CD4-positive, alpha-beta T cell (primary cell): ENCODE data around the gene PPAT. TPM values are rescaled to one million over a fixed set of nuclear protein-coding genes. Genes with fewer than 3 reads are reported as not detected.

ENCODE experiments used
- ATAC-seq: fragments of 200-7000 bp; cut with Tn5 transposase; one replicate; pipeline ENCODE4 v1.10.0; 2022; ENCODE audit warnings: mild to moderate bottlenecking; ENCODE audit not compliant: poor library complexity
- CTCF ChIA-PET: fragments of 350-600 bp; sonication (Branson Sonifier 250); formaldehyde crosslinking; loops from one replicate; lab custom pipeline; 2021; ENCODE audit warnings: antibody characterized with exemption, inconsistent platforms; lab: Charles Lee
- POLR2A ChIA-PET: fragments of 350-600 bp; sonication (Branson Sonifier 250); formaldehyde crosslinking; loops from one replicate; lab custom pipeline; 2021; ENCODE audit warnings: antibody characterized with exemption, inconsistent platforms; lab: Charles Lee
- DNase-seq, 14 experiments: peaks; one replicate each; pipeline ENCODE4 v3.0.0-alpha.2; 2013 to 2020; ENCODE audit warnings: mixed read lengths in 2 of 14
- H3K27ac ChIP-seq, 2 donors: one replicate each; pipeline versions ENCODE4 v1.5.1 to v1.7.0; 2013; ENCODE audit warnings: low read length in 2 of 2, low read depth in 1 of 2, mild to moderate bottlenecking in 1 of 2
- H3K27me3 ChIP-seq, 2 experiments: 1 replicate in 1 of 2; 2 replicates in 1 of 2; pipeline versions ENCODE4 v1.6.1 to v1.7.0; 2013; ENCODE audit warnings: low read length in 2 of 2, control low read depth in 1 of 2, mild to moderate bottlenecking in 1 of 2, moderate library complexity in 1 of 2; ENCODE audit not compliant: insufficient read depth in 2 of 2, control insufficient read depth in 1 of 2
- H3K36me3 ChIP-seq: one replicate; pipeline ENCODE4 v1.6.1; 2013; ENCODE audit warnings: low read length, control low read depth; ENCODE audit not compliant: insufficient read depth
- H3K4me1 ChIP-seq: one replicate; pipeline ENCODE4 v1.6.1; 2013; ENCODE audit warnings: low read length, control low read depth; ENCODE audit not compliant: insufficient read depth
- H3K4me3 ChIP-seq: one replicate; pipeline ENCODE4 v1.5.1; 2013; ENCODE audit warnings: mild to moderate bottlenecking, low read length, moderate library complexity
- H3K9me3 ChIP-seq, 2 experiments: 1 replicate in 1 of 2; 2 replicates in 1 of 2; pipeline versions ENCODE4 v1.6.1 to v1.7.0; 2013; ENCODE audit warnings: low read length in 2 of 2, mild to moderate bottlenecking in 2 of 2, control low read depth in 1 of 2, moderate library complexity in 1 of 2; ENCODE audit not compliant: control insufficient read depth in 1 of 2, insufficient read depth in 1 of 2
- H3K27ac Mint-ChIP-seq: one replicate; pipeline ENCODE4 v1.8.0; 2020; ENCODE audit warnings: mixed read lengths
- H3K27me3 Mint-ChIP-seq: one replicate; pipeline ENCODE4 v1.8.0; 2021; ENCODE audit warnings: mixed read lengths
- H3K36me3 Mint-ChIP-seq: one replicate; pipeline ENCODE4 v1.8.0; 2021; ENCODE audit warnings: low read depth, mixed read lengths
- H3K4me1 Mint-ChIP-seq: one replicate; pipeline ENCODE4 v1.8.0; 2021; ENCODE audit warnings: low read depth, mixed read lengths
- H3K4me3 Mint-ChIP-seq: one replicate; pipeline ENCODE4 v1.8.0; 2020; ENCODE audit warnings: mild to moderate bottlenecking, mixed read lengths
- H3K9me3 Mint-ChIP-seq: one replicate; pipeline ENCODE4 v1.8.0; 2020; ENCODE audit warnings: mixed read lengths
- CTCF ChIP-seq: fragments of 200-600 bp; IDR thresholded peaks from one replicate; pipeline ENCODE4 v1.8.0; 2022; ENCODE audit warnings: antibody characterized with exemption, mild to moderate bottlenecking
- intact Hi-C, 2 experiments: fragments of 100-400 bp; cut with DNase I in 1 of 2; cut with micrococcal nuclease in 1 of 2; formaldehyde crosslinking; loops; one replicate each; pipeline versions ENCODE4 v1.15.1 to v1.9.0; 2023 to 2025; cut with DNase I, micrococcal nuclease
- total RNA-seq, 174 experiments: library from RNA in 2 of 174; stranded (reverse) in 2 of 174; gene quantifications; one replicate each; pipeline ENCODE4 v1.2.3 and lab custom pipeline; 2021 to 2026

The PPAT gene
- total RNA-seq, 2 experiments from 2014 or later, result 4.7 to 6.3 TPM

GRCh38 chr4:56400560-56400959 lies 34.9 kb downstream of the PPAT start:
- H3K36me3 ChIP-seq, result peaks cover 22% of the 10 kb centered on the region
- H3K4me3 Mint-ChIP-seq, result no peak overlapping the region
- H3K9me3 ChIP-seq, result no peaks in the 10 kb centered on the region
- H3K27ac Mint-ChIP-seq, result no peak overlapping the region
- no peak for TF ChIP-seq CTCF
- ChIA-PET CTCF (interaction anchor here (1.0 kb wide), 1 partner anchor 57 kb away, joined by 4 read pairs; no protein-coding TSS in a partner anchor), POLR2A (interaction anchor here (1.1 kb wide), 1 partner anchor 13 kb away, joined by 3 read pairs; the partner anchor contains the start of gene AASDH)
- no peak overlapping the region for H3K4me3 ChIP-seq
- no peaks in the 10 kb centered on the region for H3K4me1 ChIP-seq
- H3K9me3 Mint-ChIP-seq, result no peaks in the 10 kb centered on the region
- H3K27me3 Mint-ChIP-seq, result no peaks in the 10 kb centered on the region
- ATAC-seq (no peak), DNase-seq (no peak)
- H3K27ac ChIP-seq, result no peak overlapping the region
- peaks cover 63% of the 10 kb centered on the region for H3K36me3 Mint-ChIP-seq
- no peaks in the 10 kb centered on the region for H3K27me3 ChIP-seq
- intact Hi-C loops, result no loop called here
- no peaks in the 10 kb centered on the region for H3K4me1 Mint-ChIP-seq

DNA sequence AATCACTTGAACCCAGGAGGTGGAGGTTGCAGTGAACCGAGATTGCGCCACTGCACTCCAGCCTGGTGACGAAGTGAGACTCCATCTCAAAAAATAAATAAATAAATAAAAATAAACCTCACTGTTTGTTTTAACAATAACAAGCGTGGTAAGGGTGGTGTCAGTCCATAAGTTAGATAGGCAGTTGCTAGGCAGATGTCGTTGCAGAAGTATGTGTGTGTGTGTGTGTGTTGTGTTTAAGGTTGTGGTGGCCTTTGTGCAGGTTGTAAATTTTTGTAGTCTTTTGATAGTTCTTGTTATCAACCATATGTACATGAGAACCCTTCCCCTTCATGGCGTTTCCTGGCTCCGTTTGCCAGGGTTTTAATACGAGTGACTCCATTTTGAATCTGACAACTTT lies 44.1 kb downstream of the PPAT start:
- Mint-ChIP-seq H3K4me1 (peaks cover 40% of the 10 kb centered on the region), H3K9me3 (no peaks in the 10 kb centered on the region), H3K4me3 (no peak overlapping the region), H3K27ac (no peak overlapping the region), H3K36me3 (peaks cover 21% of the 10 kb centered on the region), H3K27me3 (no peaks in the 10 kb centered on the region)
- no peaks in the 10 kb centered on the region for H3K36me3 ChIP-seq
- no peaks in the 10 kb centered on the region for H3K27me3 ChIP-seq
- TF ChIP-seq CTCF, result no peak
- DNase-seq (no peak), ATAC-seq (no peak)
- peaks cover 9% of the 10 kb centered on the region for H3K4me1 ChIP-seq
- intact Hi-C loops, result no loop called here
- no peaks in the 10 kb centered on the region for H3K9me3 ChIP-seq
- no peak overlapping the region for H3K4me3 ChIP-seq
- ChIA-PET POLR2A (no interaction called here), CTCF (no interaction called here)
- H3K27ac ChIP-seq, result no peak overlapping the region

DNA sequence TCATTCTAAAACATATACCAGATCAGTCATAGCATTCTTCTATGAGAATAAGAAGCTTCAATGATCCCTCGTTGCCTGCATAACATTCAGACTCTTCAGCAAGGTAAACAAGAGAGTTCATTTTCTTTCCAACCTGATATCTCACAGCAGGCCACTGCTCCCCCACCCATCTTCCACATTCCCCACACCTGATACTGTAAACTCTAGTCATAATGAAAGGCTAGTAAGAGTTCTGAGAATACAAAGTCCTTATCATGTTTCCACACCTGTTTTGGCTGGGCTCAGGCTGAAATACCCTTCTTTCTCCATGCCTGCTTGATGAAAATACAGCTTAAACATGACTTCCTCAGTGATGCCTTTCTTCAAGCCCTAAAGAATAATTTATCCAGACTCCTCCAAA lies 45.9 kb downstream of the PPAT start:
- Mint-ChIP-seq H3K27ac (peak overlapping the region; percentile 99), H3K36me3 (peaks cover 12% of the 10 kb centered on the region), H3K27me3 (no peaks in the 10 kb centered on the region), H3K4me3 (peak overlapping the region; percentile 52), H3K9me3 (no peaks in the 10 kb centered on the region), H3K4me1 (peaks cover 40% of the 10 kb centered on the region)
- Histone ChIP-seq H3K9me3 (no peaks in the 10 kb centered on the region), H3K27ac (no peak overlapping the region), H3K36me3 (no peaks in the 10 kb centered on the region), H3K4me1 (peaks cover 17% of the 10 kb centered on the region), H3K4me3 (no peak overlapping the region), H3K27me3 (no peaks in the 10 kb centered on the region)
- DNase-seq (no peak), ATAC-seq (no peak)
- CTCF ChIA-PET, result no interaction called here
- TF ChIP-seq CTCF, result no peak
- POLR2A ChIA-PET, result no interaction called here
- intact Hi-C loops, result loop anchor here (5.0 to 10.0 kb wide), 4 partner anchors 78 to 588 kb away; partner anchors contain the start of genes REST (in 2 of the 2), NOA1 (in 1 of the 2), POLR2B (in 1 of the 2) and SRP72 (in 1 of the 2)
